Breast epithelium (tissue), 4 donors: ENCODE measurements around the gene ACR. TPM values are rescaled to one million over a fixed set of nuclear protein-coding genes. Genes with fewer than 3 reads are reported as not detected.

ENCODE experiments used
- DNase-seq, 2 donors: peaks; one replicate each; pipeline ENCODE4 v3.0.0-alpha.2; 2019; ENCODE audit warnings: low spot score in 2 of 2
- H3K27ac ChIP-seq, 2 donors: fragments of 200-600 bp; sonication (generic) in 1 of 2; one replicate each; pipeline ENCODE4 v1.5.1; 2016 to 2019; ENCODE audit warnings: mild to moderate bottlenecking in 1 of 2
- H3K27me3 ChIP-seq, 2 donors: fragments of 200-600 bp; sonication (generic) in 1 of 2; one replicate each; pipeline versions ENCODE4 v1.5.1 to v1.6.0; 2017 to 2019; ENCODE audit warnings: control low read depth in 1 of 2, mild to moderate bottlenecking in 1 of 2
- H3K36me3 ChIP-seq: fragments of 200-600 bp; one replicate; pipeline ENCODE4 v1.5.1; 2019
- H3K4me1 ChIP-seq, 2 donors: fragments of 200-600 bp; sonication (generic); one replicate each; pipeline ENCODE4 v1.5.1; 2016 to 2019; ENCODE audit warnings: control low read depth in 1 of 2
- H3K4me3 ChIP-seq, 3 donors: fragments of 200-600 bp; sonication (generic); 1 replicate in 2 of 3; 2 replicates in 1 of 3; pipeline ENCODE4 v1.5.1; 2016 to 2019; ENCODE audit warnings: mild to moderate bottlenecking in 3 of 3, moderate library complexity in 2 of 3
- H3K9me3 ChIP-seq, 2 donors: fragments of 200-600 bp; sonication (generic) in 1 of 2; one replicate each; pipeline ENCODE4 v1.5.1; 2016 to 2019; ENCODE audit warnings: control low read depth in 1 of 2
- CTCF ChIP-seq, 3 donors: fragments of 450-650 bp; IDR thresholded peaks; one replicate each; pipeline ENCODE4 v1.5.1; 2016 to 2017; ENCODE audit warnings: antibody characterized with exemption in 3 of 3, mild to moderate bottlenecking in 3 of 3, moderate library complexity in 3 of 3
- POLR2A ChIP-seq: fragments of 450-650 bp; IDR thresholded peaks from one replicate; pipeline ENCODE4 v1.6.1; 2016; ENCODE audit warnings: antibody characterized with exemption, mild to moderate bottlenecking, moderate library complexity
- POLR2AphosphoS5 ChIP-seq, 3 donors: sonication (generic); formaldehyde crosslinking; IDR thresholded peaks; one replicate each; pipeline ENCODE4 v1.6.1; 2017; ENCODE audit warnings: antibody characterized with exemption in 3 of 3
- intact Hi-C: fragments of 100-400 bp; cut with DNase I; formaldehyde crosslinking; loops from one replicate; pipeline ENCODE4 v1.15.1; 2023; ENCODE audit warnings: low total_unique reads
- total RNA-seq, 3 donors: library from RNA; depleted of rRNA; stranded (reverse); fragments of >200 nt; gene quantifications; one replicate each; pipeline ENCODE4 v1.1.0, GENCODE V29; 2016

Gene ACR
- total RNA-seq, 3 donors from 2014 or later, result 0.44 to 0.80 TPM; not detected in 1

- intact Hi-C loops, result no loop called here
- H3K36me3 ChIP-seq, result no peaks in the 10 kb centered on the region
- H3K27me3 ChIP-seq, result no peaks in the 10 kb centered on the region
- no peak for DNase-seq
- no peaks in the 10 kb centered on the region for H3K9me3 ChIP-seq
- no peak overlapping the region for H3K27ac ChIP-seq
- H3K4me1 ChIP-seq, result peaks cover 10 to 11% of the 10 kb centered on the region in 2 donors
- H3K4me3 ChIP-seq, result no peak overlapping the region
- TF ChIP-seq CTCF (IDR thresholded peaks at IDR 0.05) (no peak), POLR2A (no peak), POLR2AphosphoS5 (IDR thresholded peaks at IDR 0.05) (no peak)
Observed at GRCh38 chr22:50700387-50701075, 37.5 kb upstream of the ACR start.

GRCh38 chr22:50701076-50701419, 37.0 kb upstream of the ACR start:
- DNase-seq, result no peak
- Histone ChIP-seq H3K4me1 (peaks cover 9 to 11% of the 10 kb centered on the region in 2 donors), H3K27ac (no peak overlapping the region), H3K9me3 (no peaks in the 10 kb centered on the region), H3K36me3 (no peaks in the 10 kb centered on the region), H3K27me3 (no peaks in the 10 kb centered on the region), H3K4me3 (no peak overlapping the region)
- TF ChIP-seq POLR2A (no peak), CTCF (IDR thresholded peaks at IDR 0.05) (no peak), POLR2AphosphoS5 (IDR thresholded peaks at IDR 0.05) (no peak)
- intact Hi-C loops, result no loop called here

GRCh38 chr22:50701428-50702154, 36.4 kb upstream of the ACR start:
- no peak overlapping the region for H3K27ac ChIP-seq
- no peak overlapping the region for H3K4me3 ChIP-seq
- no peak for TF ChIP-seq POLR2A
- TF ChIP-seq CTCF (IDR thresholded peaks at IDR 0.05), result no peak
- TF ChIP-seq POLR2AphosphoS5 (IDR thresholded peaks at IDR 0.05), result no peak
- intact Hi-C loops, result no loop called here
- H3K4me1 ChIP-seq, result peaks cover 3 to 6% of the 10 kb centered on the region in 2 donors
- DNase-seq, result no peak
- no peaks in the 10 kb centered on the region for H3K27me3 ChIP-seq
- H3K9me3 ChIP-seq, result no peaks in the 10 kb centered on the region
- no peaks in the 10 kb centered on the region for H3K36me3 ChIP-seq

- no peaks in the 10 kb centered on the region for H3K27me3 ChIP-seq
- H3K36me3 ChIP-seq, result no peaks in the 10 kb centered on the region
- no peak overlapping the region for H3K4me3 ChIP-seq
- TF ChIP-seq POLR2A (no peak), POLR2AphosphoS5 (IDR thresholded peaks at IDR 0.05) (no peak), CTCF (IDR thresholded peaks at IDR 0.05) (no peak)
- no peak overlapping the region for H3K27ac ChIP-seq
- intact Hi-C loops, result no loop called here
- H3K9me3 ChIP-seq, result no peaks in the 10 kb centered on the region
- no peaks in the 10 kb centered on the region for H3K4me1 ChIP-seq
- no peak for DNase-seq
Observed at GRCh38 chr22:50702261-50702671, 35.7 kb upstream of the ACR start.
